GM23338 (cell line): ENCODE data around the gene RPAP2.

Experiments used
- CREB1 ChIP-seq: fragments of 250-450 bp; sonication (Bioruptor Pico); IDR thresholded peaks from 2 replicates; pipeline ENCODE4 v1.5.0; 2020; ENCODE audit warnings: low read depth, mild to moderate bottlenecking, moderate library complexity
- CTCF ChIP-seq, 2 experiments: fragments of 200-600 bp in 1 of 2; sonication (generic) in 1 of 2; conservative IDR thresholded peaks; 2 replicates each; pipeline versions ENCODE4 v1.5.1 to v1.6.1; 2016 to 2017; ENCODE audit warnings: antibody characterized with exemption in 2 of 2, low read depth in 2 of 2, mild to moderate bottlenecking in 2 of 2, moderate library complexity in 1 of 2
- EZH2 ChIP-seq: fragments of 200-600 bp; sonication (generic); IDR thresholded peaks from one replicate; pipeline ENCODE4 v1.8.0; 2017; ENCODE audit warnings: antibody characterized with exemption, mild to moderate bottlenecking, low read depth; ENCODE audit not compliant: unreplicated experiment
- REST ChIP-seq: IDR thresholded peaks from one replicate; pipeline ENCODE4 v1.6.1; 2018; ENCODE audit warnings: antibody characterized with exemption; ENCODE audit not compliant: unreplicated experiment
- STAT1 ChIP-seq: IDR thresholded peaks from one replicate; pipeline ENCODE4 v1.6.1; 2016; ENCODE audit warnings: antibody characterized with exemption; ENCODE audit not compliant: unreplicated experiment

- no peak for TF ChIP-seq CTCF (conservative IDR thresholded peaks at IDR 0.05; ENCODE audit: low read depth in 2 of 2)
- TF ChIP-seq STAT1: no peak
- TF ChIP-seq CREB1 (CRISPR knock-in tag): no peak
- TF ChIP-seq EZH2: no peak
- no peak for TF ChIP-seq REST
These were observed 111.2 kb downstream of the RPAP2 start for GRCh38 chr1:92409946-92410549.
